KOPT-K1 (cell line): Measurements from ENCODE around the gene RGS6.

Experiments
- H3K27ac ChIP-seq: fragments of 200-600 bp; sonication (generic); 2 replicates; pipeline ENCODE4 v1.5.1; 2016; ENCODE audit warnings: antibody characterized with exemption, mild to moderate bottlenecking, low read depth, low read length; ENCODE audit not compliant: poor library complexity, severe bottlenecking
- H3K36me3 ChIP-seq: fragments of 200-600 bp; sonication (generic); 2 replicates; pipeline ENCODE4 v1.5.1; 2017; ENCODE audit warnings: antibody characterized with exemption, mild to moderate bottlenecking, low read length, moderate library complexity; ENCODE audit not compliant: insufficient read depth
- H3K9me3 ChIP-seq: fragments of 200-600 bp; sonication (generic); 2 replicates; pipeline ENCODE4 v1.5.1; 2017; ENCODE audit warnings: antibody characterized with exemption, low read length, mild to moderate bottlenecking; ENCODE audit not compliant: insufficient read depth, poor library complexity, severe bottlenecking

The RGS6 gene

DNA sequence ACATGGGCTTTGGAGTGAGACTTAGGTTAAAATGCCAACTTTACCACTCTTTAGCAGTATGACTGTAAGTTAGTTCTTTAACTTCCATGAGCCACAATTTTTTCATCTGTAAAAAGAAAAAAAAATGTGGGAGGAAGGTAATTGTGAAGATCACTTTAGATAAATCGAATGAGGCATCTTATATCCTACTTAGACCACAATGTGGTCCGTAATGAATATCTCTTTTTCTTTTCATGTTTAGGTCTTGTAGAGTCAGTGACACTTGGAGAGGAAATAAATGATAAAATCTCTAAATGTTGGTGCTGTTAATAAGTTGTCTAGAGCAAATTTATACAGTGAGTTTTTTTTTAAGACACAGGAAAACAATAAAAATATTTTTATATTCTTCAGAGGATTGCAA, 34.3 kb downstream of the RGS6 start:
- Histone ChIP-seq H3K9me3 (no peaks in the 10 kb centered on the region), H3K27ac (no peak overlapping the region), H3K36me3 (no peaks in the 10 kb centered on the region)

DNA sequence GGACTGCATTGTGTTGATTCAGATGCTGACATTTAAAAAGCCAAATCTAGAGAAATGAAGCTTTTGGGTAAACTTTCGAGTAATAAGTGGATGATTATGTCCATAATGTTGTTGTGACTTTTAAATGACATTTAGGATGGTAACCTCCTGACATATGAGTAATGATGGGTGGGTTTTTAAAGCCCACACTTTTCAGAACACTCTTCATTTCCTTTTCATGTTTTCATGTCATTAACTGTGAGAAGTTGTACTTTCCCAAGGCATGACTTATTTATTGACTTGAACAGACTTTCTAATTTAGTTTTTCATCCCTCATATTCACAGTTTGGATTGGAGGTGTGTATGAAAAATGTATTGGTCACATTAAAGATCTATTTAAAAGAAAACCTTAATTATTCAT, 35.5 kb downstream of the RGS6 start:
- H3K27ac ChIP-seq: no peak overlapping the region

DNA sequence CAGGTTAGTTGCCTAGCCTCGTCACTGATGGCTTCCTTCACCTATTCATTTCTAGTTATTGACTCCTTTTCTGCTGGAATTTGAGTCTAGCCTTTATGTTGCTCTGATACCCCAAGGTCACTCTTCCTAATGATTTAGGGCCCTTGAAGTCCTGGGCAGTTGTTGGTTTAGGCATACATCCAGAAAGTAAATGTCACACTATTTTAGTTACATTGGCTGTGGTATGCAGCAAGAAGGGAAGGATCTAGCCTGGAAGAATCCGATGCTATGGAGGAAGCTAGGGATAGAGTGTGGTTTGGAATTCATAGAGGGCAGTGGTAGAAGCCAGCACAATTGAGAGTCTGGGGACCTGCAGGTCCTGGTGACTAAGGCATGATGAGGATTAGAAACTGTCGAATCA, 38.0 kb downstream of the RGS6 start:
- Histone ChIP-seq H3K36me3 (no peaks in the 10 kb centered on the region), H3K27ac (no peak overlapping the region), H3K9me3 (no peaks in the 10 kb centered on the region)

More for the DNA sequence above, 35.5 kb downstream of the RGS6 start:
- no peaks in the 10 kb centered on the region for H3K36me3 ChIP-seq
- no peaks in the 10 kb centered on the region for H3K9me3 ChIP-seq

DNA sequence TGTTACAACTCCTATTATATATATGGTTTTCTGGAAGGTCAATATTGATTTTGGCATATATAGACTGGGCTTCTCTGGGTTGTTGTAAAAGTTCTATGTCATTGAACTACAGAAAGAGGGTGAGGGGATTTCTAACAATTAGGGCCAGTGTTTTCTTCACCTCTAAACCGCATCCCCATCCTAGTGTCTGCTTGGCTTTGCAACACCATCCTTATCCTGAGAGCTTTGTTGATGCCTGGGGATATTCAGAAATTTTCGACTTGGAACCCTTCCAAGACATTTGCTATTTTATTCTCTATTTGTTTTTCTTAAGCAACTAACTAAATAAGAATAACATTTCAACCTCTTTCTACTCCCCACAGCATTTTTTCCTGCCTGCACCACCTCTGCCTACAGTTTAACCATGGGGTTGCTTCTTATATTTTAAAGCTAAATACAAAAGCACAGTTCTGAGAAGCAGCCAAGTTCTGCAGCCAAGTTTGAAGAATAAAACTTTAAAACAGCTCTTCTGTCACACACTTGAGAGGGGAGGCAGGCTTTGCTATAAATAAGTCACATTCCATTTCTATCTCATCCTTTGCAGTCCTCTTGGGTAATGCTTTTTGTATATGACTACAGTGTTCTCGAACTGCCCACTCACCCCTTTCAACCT, 53.4 kb downstream of the RGS6 start:
- H3K36me3 ChIP-seq: no peaks in the 10 kb centered on the region
- H3K9me3 ChIP-seq: no peaks in the 10 kb centered on the region
- H3K27ac ChIP-seq: no peak overlapping the region

DNA sequence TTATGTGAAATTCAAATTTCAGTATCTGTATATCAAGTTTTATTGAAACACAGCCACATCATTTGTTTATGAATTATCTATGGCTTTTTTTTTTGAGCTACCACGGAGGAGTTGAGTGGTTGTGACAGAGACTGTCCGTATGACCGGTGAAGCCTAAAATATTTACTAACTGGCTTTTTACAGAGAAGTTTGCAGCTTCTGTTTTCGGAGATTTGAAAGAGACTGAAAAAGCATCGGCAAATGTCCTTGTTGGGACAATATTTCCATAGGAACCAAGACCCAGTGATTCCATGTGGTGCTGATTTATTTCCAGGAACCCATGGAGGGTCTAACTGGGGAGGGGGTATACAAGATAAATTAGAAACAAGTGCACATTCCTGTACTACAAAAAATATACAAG, 56.2 kb downstream of the RGS6 start:
- H3K36me3 ChIP-seq: no peaks in the 10 kb centered on the region
- H3K27ac ChIP-seq: no peak overlapping the region
- no peaks in the 10 kb centered on the region for H3K9me3 ChIP-seq

DNA sequence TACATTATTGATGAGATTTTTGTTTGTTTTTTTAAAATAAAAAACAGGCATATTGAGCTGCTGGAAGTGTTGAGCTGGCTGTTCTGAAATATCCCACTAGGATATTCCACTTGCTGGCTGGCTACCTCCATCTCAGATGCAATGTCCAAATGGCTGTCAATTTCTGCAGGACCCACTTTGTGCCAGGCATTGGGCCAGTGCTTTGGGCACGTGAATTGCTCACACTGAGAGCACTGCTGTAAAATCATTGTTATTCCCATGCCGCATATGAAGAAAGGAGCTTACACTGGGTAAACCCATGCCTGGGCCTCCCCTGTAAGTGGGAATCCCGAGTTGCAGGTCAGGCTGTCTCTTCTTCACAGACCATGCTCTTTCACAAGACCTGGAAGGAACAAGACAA, 56.7 kb downstream of the RGS6 start:
- no peaks in the 10 kb centered on the region for H3K9me3 ChIP-seq
- H3K36me3 ChIP-seq: no peaks in the 10 kb centered on the region
- H3K27ac ChIP-seq: no peak overlapping the region

DNA sequence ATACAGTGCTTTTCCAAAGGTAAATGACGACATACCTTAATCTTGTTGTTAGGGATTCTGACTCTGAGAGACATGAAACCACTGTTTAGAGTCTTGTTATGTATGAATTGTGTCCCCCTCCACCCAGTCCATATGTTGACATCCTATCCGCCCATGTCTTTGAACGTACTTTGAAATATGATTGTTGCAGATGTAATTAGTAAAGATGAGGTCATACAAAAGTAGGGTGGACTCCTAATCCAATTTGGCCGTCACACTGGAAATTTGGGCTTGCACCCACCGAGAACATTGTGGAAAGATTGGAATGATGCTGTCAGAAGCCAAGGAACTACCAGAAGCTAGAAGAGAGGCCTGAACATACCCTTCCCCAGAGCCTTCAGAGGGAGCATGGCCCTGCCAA, 62.2 kb downstream of the RGS6 start:
- H3K27ac ChIP-seq: no peak overlapping the region
- H3K9me3 ChIP-seq: peaks cover 2% of the 10 kb centered on the region
- H3K36me3 ChIP-seq: no peaks in the 10 kb centered on the region

DNA sequence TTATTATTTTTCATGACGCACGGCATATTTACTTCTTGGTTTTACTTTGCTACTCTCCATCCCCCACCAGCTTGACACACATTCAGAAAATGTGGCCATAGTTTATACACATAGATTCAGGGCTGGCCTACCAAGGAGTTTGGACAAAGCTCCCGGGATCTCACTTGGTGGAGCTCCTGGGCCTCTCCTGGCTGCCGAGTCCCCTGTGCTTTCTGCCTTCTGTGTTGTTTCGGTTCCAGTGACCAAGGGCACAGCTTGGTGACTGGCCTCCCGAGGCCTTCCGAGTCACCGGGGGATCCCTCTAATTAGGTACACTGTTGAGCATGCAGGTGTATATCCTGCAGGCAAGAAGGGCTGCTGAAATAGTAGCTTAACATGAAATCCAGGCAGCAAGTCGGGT, 63.5 kb downstream of the RGS6 start:
- peaks cover 12% of the 10 kb centered on the region for H3K9me3 ChIP-seq
- no peaks in the 10 kb centered on the region for H3K36me3 ChIP-seq

DNA sequence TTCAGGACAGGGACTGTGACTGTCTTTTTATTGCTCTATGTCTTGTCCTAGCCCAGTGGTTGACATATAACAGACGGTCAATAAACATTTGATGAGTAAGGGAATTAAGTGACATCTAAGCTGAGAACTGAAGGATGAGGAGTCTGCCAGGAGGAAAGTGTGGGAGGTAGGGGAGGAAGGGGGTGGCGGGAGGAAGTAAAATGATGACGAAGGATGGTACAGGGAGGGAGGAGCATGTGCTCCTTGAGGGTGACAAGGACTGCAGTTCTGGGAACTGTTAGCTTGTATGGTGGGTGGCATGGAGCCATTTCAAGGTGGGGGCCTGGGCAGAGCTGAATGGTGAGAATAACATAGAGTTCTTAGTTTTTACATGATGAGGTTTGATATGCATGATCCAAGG, 64.4 kb downstream of the RGS6 start:
- no peaks in the 10 kb centered on the region for H3K36me3 ChIP-seq
- H3K27ac ChIP-seq: no peak overlapping the region
- peaks cover 12% of the 10 kb centered on the region for H3K9me3 ChIP-seq

More for the DNA sequence above, 63.5 kb downstream of the RGS6 start:
- H3K27ac ChIP-seq: no peak overlapping the region

DNA sequence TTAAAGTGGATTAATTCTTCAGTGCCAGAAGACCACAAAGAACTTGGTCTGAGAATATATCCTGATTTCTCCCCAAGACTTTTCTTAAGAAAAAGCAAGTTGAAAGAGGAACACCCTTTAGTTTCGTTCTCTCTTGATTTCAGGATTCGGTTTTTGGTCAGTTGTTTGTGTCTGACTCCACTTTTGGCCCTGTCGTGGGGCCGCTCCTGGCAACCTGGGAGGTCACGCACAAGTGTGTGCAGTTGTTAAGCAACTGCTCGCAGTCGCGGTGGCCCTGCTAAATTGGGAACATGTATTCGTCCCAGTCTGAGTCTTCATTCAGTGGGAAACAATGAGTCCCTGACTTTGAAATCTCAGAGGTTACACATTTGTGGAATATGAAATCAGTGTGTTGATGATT, 68.7 kb downstream of the RGS6 start:
- Histone ChIP-seq H3K36me3 (no peaks in the 10 kb centered on the region), H3K27ac (no peak overlapping the region), H3K9me3 (peaks cover 12% of the 10 kb centered on the region)

DNA sequence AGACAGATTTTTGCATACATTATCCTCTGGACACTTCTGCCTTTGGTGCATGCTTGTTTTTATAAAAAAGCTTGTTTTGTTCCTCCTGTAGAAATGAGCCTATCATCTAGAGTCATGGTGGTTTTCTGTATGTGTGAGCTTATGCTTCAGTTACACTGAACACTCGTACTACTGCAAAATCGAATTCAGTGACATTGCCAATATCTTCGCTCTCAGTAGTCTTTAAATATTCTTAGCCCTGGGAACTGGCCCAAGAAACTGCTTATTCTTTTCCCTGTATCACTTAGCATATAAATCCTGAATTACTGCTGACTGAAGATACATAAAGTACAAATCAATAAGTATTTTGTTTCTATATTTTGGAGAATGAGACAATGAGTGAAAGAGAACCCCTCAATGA, 70.5 kb downstream of the RGS6 start:
- H3K9me3 ChIP-seq: peaks cover 12% of the 10 kb centered on the region
- H3K36me3 ChIP-seq: no peaks in the 10 kb centered on the region
- no peak overlapping the region for H3K27ac ChIP-seq

DNA sequence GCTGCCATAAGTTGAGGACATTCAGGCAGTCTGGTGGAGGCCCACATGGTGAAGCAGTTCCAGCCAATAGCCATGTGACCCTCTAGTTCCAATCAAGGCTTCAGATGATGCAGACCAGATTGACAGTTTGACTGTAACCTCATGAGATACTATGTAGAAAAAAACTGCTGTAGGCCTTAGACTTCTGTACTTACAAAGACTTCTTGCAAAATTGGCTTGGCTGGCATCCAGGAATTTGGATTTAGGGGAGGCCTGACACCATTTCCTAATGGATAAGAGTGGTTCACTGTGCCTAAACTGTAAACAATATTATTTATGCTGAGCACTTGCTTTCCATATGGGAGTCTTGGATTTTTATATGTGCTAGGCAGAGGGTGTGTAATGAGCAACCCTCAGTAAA, 76.4 kb downstream of the RGS6 start:
- H3K36me3 ChIP-seq: no peaks in the 10 kb centered on the region
- H3K27ac ChIP-seq: no peak overlapping the region
- no peaks in the 10 kb centered on the region for H3K9me3 ChIP-seq

DNA sequence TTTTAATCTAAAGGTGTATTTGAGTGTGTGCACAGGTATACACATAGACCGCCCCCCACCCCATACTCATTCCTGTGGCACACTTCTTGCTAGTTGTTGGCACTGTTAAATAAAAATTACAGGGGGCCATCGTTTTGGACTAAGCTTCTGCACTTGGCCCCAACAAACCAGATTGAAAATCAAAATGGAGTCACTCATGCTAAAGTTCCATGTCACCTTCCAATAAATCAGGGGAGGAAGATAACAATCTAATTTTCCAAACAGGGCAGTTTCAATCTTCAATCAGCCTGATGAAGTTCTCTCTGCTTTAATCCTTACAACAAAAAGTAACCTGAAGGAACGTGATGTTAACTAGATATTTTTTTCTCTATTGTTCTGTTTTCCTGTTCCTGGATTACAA, 78.2 kb downstream of the RGS6 start:
- Histone ChIP-seq H3K9me3 (no peaks in the 10 kb centered on the region), H3K36me3 (no peaks in the 10 kb centered on the region), H3K27ac (no peak overlapping the region)

DNA sequence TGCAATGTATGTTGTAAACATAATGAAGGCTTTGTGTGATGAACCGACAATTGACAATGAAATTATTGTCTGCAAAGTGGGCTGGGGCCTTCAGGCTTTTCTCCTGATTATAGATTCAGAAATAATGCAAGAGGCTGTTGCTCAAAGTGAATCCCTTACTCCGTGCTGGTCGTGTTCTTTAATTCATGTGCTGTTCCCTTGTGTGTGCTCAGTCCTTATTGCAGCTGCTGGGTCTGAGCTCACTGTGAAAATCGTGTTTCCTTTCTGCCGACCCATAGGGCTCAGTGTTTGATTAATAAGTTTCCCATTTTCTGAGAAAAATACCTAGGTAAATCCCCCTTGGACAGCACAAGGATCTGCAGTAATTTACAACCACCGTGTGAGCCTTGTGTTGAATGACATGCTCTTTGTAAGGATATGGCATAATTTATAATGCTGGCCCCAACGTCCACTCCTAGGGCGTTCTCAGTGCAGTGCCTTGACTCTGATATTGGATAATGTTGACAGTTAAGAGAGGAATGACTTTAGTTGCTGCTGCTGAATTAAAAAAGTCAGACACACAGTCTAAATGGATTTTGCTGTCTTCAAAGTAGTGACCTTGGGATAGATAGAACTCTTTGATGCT, 81.6 kb downstream of the RGS6 start:
- Histone ChIP-seq H3K36me3 (no peaks in the 10 kb centered on the region), H3K9me3 (no peaks in the 10 kb centered on the region), H3K27ac (no peak overlapping the region)

DNA sequence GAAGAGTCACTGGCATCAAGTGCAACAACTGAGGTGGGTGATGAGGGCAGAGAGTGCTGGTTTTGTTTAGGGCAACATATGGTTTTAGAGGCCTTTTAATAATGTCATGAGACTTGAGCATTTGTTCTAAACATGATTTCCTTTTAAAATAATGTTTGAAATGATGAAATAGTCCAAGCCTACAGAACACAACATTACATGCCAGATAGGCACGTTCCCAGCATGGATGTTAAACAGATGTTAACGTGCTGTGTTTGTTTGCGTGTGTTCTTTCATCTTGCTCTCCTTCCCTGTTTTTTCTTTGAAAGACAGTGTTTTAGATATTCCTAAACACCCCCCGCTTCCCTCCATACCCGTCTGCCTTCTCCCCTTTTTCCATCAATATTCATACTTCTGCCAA, 82.3 kb downstream of the RGS6 start:
- Histone ChIP-seq H3K27ac (no peak overlapping the region), H3K9me3 (no peaks in the 10 kb centered on the region), H3K36me3 (no peaks in the 10 kb centered on the region)

DNA sequence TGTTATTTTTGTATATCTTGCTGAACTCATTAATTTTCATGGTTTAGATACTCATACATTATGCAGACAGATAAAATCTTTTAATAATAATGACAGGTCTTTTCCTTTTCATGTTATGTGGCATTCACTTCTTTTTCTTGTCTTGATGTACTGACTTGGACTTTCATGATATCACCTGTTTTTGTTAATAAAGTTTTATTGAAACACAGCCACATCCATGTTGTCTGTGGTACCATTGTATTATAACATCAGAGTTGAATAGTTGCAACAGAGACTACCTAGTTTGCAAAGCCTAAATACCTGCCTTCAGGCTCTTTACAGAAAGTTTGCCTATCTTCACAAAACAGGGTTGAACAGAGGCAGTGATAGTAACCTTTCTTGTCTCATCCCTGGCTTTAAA, 85.1 kb downstream of the RGS6 start:
- no peak overlapping the region for H3K27ac ChIP-seq
- H3K36me3 ChIP-seq: no peaks in the 10 kb centered on the region
- no peaks in the 10 kb centered on the region for H3K9me3 ChIP-seq
